ENCODE results near the gene MYO9B.

The MYO9B gene

DNA sequence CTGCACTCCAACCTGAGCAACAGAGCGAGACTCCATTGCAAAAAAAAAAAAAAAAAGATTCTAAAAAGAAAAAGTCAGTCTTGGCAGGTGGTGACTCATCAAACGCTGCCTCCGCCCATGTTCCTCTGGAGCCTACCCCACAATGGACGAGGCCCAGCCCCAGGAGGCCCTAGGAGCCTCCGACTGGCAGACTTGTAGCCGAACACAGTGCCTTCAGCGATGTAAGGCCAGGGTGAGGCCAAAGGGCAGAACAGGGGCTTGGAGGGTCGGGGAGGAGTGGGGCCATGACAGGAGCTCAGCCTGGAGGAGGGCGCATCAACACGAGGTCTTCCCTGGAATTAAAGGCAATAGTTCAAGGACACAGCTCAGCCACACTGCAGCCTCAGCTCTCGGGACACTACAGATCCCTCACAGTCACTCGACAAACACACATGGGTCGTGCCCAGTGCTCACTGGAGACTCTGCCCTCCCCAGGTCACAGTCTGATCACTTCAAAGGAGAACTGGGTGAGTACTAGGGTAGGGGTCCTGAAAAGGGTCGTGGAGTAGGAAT is 144.7 kb downstream of the MYO9B start:
- DNase-seq = peak; percentile 62

DNA sequence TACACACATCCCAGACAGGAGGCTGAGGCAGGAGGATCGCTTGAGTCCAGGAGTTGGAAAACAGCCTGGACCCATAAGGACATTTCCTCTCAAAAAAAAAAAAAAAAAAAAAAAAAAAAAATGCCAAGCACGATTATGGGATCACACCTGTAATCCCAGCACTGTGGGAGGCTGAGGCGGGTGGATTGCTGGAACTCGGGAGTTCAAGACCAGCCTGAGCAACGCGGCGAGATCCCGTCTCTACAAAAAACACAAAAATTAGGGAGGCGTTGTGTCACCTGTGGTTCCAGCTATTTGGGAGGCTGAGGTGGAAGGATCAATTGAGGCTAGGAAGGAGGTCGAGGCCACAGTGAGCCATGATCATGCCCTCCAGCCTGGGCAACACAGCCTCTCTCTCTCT is 149.5 kb downstream of the MYO9B start:
- DNase-seq = no peak

DNA sequence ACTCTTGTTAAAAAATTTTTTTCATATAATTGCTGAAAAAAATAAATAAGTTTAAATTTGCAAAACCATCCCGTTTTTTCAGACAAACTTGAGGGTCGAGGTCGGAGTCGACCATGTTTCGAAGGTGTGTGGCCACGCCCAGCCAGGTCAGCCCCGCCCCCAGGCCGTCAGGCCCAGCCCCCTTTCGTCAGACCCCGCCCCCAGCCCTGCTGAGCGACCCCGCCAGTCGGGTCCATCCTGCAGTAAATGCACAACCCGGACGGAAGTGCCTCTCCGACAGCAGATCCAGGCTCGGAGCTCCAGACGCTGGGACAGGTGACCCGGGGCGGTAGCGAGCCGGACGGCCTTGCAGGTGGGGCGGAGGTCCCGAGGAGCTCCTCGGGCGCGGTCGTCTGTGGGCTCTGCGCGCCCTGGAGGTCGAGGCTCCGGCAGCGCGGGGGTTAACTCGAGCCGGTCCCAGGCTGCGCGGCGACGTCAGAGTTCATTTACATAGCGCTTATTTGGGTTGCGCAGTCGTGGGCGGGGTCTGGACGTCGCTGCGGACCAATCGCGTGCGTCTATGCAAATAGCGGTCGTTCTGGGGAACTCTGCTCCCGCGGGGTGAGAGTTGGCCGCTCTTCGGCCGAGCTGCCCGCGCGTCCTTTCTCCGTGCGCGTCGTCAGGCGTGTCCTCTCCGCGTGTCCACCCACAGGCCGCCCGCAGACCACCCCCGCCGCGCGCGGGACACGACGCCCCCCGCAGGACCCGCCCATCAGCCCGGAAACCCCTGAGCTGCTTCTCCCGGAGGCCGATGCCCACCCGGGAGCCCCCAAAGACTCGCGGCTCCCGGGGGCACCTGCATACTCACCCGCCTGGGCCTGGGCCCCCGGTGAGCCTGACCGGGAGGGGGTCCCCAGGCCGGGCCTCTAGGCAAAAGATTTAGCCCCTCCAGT is 150.7 kb downstream of the MYO9B start, which contains the start of gene OCEL1:
OCEL1 (plus strand) TSS at position 225 of the 932 bp plus-strand sequence; CDS start at position 247, 22 bp downstream.
- peak; percentile 97 for DNase-seq

DNA sequence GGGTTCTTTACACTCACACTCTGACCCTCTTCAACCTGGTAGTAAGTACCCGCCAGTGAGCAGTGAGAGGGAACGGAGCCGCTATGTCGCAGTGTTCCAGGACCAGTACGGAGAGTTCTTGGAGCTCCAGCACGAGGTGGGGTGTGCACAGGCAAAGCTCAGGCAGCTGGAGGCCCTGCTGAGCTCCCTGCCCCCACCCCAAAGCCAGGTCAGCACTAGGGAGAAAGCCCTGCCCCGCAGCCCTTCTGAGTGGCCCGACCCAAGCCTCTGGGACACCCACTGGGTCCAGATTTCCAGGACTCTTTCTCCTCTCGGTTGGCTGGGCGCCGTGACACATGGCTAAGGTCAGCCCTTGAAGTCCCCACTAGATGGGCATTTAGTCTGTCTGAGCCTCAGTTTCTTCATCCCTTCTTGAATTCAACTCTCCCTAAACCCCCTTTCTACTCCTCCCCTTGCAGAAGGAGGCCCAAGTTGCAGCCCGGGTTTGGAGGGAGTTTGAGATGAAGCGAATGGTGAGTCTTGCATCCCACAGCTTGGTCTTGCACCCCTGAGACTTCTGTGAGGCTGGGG is 152.3 kb downstream of the MYO9B start:
- DNase-seq = no peak

DNA sequence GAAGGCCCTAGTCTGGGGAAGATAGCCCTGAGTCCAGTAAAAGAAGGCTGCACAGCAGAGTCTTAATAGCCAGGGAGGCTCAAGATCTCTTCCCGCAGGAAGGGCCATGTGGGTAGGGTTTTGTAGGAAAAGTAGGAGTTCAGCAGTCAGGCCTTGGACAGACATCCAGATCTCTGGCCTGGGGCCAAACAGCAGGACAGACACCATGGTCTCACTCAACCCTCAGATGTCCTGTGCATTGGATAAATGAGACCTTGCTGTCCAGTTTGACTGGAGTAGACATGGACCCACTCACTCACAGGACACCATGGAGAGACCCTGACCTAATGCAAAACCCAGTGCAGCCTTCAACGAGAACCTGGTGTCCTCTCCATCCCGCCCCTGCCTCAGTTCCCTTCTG is 154.3 kb downstream of the MYO9B start:
- DNase-seq = no peak

DNA sequence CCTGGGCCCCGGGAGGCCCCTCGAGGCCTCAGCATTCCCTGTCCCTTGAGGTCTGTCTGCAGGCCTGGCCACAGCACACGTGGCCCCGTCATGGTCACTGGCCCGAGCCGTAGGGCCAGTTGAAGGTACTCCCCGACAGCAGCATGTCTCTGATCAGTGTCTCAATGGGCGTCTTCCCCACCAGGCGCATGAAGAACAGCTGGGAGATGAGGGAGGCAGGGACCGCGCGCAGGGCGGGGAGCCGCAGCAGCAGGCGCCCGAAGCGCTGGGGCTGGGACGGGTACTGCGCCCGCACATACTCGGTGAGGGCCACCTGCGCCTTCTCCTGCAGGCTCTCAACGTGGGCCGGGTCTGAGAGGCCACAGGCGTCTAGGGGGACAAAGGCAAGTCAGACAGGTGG is 156.7 kb downstream of the MYO9B start:
- DNase-seq = no peak

DNA sequence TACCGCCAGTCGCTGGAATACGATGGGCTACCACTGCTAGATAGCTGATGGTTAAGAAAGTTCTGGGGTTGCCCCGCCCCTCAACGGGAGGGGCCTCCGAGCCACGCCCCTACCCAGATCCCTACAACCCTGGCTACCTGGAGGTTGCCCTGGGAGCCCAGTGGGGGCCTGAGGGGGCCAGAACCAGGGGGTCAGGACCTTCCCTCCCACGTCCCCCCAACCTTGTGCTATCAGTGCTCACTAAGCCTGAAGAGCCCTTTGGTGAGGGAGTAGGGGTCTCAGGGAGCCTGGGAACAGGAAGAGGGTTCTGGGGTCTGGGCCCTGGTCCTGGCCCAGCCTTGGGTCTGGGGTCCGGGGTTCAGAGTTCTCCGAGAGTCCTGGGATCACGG is 159.3 kb downstream of the MYO9B start:
- peak; percentile 29 for DNase-seq

DNA sequence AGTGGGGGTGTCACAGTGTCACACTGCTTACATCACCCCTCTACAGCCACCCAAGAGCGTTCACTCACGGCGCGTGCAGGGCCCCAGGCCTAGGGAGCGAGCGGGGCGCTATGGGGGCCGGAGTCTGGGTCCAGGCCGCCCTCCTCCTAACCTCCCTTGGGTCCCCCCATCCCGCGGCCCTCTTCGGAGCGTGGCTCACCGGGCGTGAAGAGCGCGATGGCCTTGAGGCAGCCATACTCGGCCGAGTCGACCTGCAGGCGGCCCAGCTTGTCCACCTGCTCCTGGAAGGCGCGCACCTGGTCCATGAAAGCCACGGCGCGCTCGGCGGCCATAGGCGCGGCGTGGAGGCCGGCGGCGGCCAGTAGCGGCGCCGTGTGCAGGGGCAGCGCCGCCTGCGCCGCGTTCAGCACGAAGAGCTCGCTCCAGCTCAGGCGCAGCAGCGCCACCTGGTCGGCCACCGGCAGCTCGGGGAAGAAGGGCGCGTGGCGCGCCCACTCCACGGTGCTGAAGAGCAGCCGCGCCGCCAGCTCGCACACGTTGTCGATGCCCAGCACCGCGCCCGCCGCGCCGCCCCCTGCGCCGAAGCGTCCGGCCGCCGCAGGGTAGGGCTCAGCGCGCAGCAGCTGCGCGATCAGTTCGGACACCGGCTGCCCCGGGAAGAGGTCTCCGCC is 159.9 kb downstream of the MYO9B start:
- DNase-seq = peak; percentile 65

DNA sequence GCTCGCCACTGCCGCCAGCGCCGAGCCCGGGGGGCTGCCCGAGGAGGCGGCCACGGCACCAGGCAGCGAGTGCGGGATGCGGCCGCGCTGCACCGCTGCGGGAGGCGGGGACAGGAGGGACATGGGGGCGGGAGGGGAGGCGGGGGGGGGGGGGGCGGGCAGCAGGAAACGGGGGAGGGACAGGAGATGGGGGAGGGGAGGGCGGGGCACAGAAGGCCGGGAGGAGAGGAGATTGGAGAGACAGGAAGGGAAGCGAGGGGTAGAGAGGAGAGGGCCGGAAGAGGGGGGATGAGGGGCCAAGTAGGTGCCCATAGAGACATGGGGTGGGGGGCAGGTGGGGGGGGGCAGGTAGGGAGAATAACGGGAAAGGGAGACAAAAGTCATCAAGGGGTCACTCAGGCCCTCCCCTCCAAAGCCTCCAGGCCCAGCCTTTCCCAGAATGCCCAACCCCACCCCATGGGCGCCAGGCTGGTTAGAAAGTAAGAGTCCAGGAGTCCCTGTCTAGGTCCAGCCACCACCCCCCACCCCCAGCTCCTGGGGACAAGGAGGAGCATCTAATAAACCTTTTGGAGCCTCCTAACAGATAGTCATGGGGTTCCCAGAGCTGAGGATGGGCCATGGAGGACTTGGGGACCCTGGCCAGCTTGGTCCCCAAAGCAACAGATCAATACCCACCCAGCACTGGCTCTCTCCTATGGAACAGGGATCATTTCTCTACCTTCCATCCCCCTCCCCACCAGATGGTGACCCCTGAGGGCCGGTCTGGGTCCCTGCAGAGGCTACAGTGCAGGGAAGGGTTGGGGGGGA is 160.6 kb downstream of the MYO9B start:
- DNase-seq = peak; percentile 49

DNA sequence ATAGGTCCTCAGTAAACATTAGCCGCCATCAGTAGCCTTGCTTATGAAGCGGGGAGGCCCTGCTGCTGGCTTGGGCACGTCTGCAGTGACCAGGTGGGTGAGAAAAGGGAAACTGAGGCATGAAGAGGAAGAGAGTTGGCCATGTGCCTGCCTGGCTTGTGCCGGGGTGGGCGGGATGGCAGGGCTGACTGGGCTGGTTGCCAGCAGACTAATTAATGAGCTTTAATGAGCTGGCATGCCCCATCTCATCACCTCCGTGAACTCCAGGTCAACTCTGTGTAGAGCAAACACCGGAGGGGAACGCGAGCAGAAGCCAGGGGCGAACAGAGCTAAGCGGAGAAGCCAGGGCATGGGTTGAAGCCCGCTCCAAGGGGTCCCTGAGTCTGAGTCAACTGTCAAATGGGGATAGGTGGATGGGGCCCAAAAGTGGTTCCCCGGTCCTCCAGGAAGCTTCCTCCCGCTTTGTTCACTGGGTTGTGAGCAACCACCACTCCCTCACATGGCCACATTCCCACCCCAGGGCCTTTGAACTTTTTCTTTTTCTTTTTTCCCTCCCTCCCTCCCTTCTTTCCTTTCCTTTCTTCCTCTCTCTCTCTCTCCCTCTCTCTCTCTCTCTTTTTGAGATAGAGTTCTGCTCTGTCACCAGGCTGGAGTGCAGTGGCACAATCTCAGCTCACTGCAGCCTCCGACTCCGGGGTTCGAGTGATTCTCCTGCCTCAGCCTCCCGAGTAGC is 161.4 kb downstream of the MYO9B start:
- no peak for DNase-seq

DNA sequence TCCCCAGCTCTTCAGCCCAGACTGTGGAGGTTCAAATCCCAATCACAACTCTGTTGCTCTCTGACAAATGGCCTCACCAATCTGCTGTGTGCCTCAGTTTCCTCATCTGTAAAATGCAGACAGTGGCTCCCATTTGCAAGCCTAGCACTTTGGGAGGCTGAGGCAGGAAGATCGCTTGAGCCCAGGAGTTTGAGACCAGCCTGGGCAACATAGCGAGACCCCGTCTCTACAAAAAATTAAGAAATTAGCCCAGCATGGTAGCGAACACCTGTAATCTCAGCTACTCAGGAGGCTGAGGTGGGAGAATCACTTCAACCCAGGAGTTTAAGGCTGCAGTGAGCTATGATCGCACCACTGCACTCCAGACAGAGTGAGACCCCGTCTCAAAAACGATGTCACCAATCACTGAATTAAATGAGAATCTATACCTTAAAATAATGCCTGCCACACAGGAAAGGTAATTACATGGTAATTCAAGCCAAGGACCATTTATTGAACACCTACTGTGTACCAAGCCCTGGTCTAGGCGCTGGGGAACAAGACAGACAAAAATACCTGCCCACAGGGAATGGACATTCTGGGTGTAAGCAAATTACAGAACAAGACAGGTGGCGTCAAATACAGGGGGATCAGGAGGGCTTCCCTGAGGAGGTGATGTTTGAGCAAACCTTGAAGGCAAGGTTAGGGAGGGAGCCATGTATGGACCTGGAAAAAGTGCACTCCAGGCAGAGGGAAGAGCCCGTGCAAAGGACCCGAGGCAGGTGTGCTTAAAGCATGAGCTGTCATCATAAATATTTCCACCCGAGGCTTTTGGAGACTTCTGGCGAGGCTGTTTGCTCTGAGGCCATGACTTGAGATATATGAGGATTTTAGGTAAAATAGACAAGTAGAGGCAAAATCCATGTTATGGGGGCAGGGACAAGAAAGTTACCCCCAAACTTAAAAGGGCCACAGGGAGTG is 162.4 kb downstream of the MYO9B start:
- no peak for DNase-seq

DNA sequence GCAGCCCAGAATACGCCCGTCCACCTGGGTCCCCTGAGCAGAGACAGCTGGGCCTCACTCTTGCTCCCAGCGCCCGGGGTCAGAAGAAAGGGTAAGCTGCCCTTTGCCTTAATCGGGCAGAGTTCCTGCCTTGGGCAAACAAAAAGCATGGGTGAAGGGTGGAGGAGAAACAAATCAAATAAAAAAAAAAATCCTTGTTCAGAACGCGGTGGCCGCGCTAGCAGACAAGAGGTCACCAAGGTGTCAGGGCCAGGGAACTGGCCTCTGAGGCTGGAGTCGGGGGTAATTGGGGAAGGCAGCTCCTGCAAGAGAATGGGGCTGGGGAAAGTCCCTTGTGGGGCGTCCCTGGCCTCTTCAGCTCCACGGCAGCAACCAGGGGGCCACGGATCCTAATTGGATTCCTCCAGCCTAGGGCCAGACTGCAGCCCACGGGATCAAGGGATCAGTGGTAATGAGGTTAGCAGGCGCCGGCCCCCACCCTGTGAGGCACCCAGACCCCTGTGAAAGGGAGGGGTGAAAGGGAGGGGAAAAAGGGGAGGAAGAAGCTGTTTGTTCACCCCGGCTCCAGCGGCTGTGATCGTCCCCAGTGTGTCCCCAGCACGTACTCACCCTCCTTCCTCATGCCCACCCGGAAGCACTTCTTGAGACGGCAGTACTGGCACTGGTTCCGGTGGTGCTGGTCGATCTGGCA is 164.6 kb downstream of the MYO9B start:
- no peak for DNase-seq

DNA sequence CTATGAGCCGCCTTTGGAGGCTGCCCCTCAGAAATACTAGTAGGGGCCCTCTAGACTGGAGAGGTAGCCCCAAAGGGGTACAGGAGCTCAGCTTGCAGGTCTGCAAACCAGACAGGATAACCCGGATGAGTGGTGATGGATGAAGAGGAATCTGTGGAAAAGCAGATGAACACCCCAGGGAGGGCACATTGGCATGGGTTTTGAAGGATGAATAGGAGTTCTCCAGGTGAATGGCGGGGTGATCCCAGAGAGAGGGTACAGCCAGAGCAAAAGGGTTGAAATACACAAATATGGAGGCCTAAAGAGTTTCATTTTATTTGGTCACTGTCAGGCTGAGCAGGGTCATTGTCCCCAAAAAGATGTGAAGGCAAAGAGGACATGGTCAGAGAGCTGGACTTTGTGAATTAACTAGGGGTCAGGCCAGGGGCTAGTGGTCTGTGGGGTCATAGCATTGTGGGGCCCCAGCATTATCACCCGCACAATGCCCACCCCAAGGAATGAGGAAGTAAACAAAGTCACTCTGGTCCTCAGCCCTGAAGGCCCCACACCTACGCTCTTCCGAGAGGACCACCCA is 165.3 kb downstream of the MYO9B start:
- no peak for DNase-seq

DNA sequence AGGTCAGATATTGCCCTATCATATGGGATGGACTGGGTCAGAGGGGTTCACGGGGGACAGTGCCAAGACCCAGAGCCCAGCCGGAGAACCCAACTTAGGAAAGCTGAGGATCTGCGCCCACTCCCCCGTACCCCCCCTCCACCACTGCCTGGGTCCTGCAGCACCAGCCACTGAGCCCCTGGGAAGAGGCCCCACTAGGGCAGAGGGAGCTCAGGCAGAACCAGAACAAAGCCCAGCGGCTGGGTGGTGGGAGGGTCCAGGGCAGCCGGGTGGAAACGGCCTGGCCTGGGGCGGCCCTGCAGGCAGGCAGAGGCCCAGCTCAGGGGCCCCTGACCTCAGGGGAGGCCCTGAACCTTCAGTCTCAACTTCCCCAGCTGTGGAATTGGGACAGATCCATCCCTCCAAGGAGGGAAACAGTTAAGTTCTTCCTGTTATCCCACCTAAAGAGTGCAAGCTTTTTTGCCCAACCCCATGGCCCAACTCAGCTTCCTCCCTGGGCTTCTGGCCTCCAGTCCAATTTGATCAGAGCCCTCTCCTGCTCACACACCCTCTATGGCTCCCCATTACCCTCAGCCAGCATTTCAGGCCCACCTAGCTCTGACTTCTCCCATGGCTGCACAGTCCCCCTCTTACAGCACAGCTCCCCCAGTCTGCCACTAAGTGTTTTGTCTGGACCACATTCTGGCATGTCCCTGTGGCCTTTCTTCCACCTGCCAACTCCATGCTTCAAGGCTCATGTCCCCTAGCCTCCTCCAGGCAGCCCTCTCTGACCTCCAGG is 167.0 kb downstream of the MYO9B start:
- no peak for DNase-seq

DNA sequence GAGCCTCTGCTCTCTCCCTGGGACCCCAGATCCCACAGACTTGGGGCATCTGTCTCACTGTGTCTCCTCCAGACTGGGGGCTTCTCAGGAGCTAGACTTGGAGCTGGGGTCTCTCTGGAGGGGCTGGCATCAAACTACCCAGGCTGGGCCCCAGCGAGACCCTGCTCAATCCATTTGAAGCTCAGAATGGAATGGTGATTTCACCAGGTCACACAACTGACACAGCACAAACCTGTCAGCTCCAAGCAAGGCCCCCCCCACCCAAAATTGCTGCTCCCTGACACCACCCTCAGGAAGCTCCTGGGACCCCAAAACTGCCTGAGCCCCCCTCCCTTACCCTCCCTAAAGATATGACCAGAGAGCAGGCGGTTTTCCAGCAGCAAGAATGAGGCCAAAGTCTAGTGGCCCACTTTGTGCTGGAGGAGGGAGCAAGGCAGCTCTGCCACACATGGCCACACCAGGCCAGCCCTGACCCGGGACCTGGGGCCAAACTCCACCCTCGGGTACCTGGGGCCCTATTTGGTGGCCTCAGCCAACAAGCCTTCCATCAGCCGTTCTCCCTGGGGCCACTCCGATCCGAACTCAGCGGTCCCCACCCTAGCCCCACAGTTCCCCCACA is 167.7 kb downstream of the MYO9B start:
- DNase-seq = no peak

DNA sequence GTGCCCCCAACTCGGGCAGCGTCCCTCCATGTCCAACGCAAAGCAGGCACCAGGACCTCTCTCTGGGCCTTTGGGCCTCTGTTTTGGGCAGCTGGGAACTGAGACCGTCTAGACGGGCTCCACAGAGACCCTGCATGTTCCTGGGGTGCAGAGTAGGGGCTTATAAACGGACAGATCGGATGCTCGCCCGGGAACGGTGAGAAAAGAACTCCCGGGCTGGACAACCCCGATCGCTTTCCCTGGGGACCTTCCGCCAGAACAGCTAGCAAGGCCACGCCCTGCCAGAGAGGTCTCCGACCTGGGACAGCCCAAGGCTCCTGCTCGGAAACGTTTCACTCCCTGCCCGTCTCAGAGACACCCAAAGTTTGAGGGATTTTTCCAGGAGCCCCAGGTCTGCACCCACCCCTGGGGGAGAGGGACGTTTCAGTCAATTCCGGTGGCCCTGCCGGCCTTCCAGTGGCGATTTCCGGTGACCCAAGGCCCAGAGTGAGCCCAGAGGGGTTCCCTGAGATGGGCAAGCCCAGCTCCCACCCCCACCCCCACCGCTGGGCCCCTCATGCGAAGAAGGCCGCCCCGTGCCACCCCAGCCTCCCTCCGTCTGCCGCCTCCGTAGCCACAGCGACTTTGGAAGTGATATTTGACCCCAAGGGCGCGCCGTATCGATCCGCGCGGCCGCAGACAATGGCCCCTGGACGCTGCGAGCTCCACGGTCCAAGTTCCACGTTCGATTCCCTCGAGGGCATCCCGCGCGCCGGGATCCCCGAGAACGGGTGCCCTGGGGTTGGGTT is 168.4 kb downstream of the MYO9B start:
- DNase-seq = peak; percentile 18
